Activated CD4-positive, alpha-beta T cell treated with anti-CD3 and anti-CD28 coated beads for 24 hours (primary cell): Measurements from ENCODE around the gene ARSA.

Experiments
- DNase-seq, 2 donors: peaks; one replicate each; pipeline ENCODE4 v3.0.0-alpha.2; 2020; ENCODE audit warnings: low read depth in 2 of 2

Gene ARSA

GRCh38 chr22:50604256-50605001 is 23.5 kb downstream of the ARSA start:
- no peak for DNase-seq

GRCh38 chr22:50603511-50604255 is 24.3 kb downstream of the ARSA start:
- no peak for DNase-seq

- DNase-seq: no peak
Measured at GRCh38 chr22:50602338-50602700, 25.6 kb downstream of the ARSA start.

DNA sequence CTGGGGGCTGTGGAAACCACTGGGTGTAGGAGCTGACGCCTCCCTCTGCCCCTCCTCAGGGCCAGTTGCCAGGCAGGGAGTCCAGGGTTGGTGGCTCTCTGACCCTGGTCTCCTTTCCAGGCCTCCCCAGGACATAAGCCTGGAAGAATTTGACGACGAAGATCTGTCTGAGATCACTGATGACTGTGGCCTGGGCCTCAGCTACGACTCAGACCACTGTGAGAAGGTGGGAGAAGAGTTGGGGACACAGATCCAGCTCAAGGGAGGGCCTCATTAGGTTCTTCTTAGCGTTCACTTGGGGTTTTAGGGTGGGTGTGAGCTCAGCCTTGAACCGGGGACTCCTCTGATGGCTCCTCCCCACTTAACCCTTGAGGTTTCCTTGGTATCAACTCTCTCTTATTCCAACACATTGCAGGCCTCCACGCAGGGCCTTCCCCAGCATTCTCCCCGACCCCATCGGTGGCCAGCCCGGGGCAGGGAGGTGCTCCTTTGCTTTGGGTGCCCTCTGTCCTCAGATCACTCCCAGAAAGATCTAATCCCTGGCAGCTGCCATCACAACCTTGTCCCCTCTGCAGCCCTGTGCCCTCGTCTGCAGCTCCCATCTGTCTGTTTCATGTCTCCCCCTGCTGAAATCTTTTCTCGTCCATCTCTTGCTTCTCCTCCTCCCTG is 26.1 kb downstream of the ARSA start:
- no peak for DNase-seq

- DNase-seq: no peak
Measured at GRCh38 chr22:50600967-50601668, 26.8 kb downstream of the ARSA start.

- no peak for DNase-seq
Measured at GRCh38 chr22:50600538-50600937, 27.4 kb downstream of the ARSA start, which contains the start of gene MAPK8IP2. Gene MAPK8IP2 (plus strand): TSS chr22:50600793. CDS start chr22:50600819, 26 bp downstream.

GRCh38 chr22:50599816-50600455 is 28.0 kb downstream of the ARSA start:
- DNase-seq: peak; percentile 34 to 38

GRCh38 chr22:50597097-50597496 is 30.9 kb downstream of the ARSA start:
- DNase-seq: no peak

DNA sequence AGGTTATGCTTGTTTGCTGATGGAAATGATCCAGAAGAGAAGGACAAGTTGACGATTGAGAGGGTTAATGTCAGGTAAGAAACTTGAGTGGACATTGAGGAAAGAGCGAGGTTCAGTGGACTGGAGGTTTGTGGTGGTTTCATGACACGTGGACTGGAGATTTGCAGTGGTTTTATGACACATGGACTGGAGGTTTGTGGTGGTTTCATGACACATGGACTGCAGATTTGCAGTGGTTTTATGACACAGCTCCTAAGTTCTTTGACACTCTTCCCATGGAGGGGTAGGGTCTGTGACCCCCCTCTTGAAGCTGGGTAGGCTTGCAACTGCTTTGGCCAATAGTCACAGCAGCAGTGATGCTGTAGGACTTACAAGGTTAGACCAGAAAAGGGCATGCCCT is 32.8 kb downstream of the ARSA start:
- no peak for DNase-seq

- no peak for DNase-seq
Measured at GRCh38 chr22:50587407-50587806, 40.5 kb downstream of the ARSA start.

DNA sequence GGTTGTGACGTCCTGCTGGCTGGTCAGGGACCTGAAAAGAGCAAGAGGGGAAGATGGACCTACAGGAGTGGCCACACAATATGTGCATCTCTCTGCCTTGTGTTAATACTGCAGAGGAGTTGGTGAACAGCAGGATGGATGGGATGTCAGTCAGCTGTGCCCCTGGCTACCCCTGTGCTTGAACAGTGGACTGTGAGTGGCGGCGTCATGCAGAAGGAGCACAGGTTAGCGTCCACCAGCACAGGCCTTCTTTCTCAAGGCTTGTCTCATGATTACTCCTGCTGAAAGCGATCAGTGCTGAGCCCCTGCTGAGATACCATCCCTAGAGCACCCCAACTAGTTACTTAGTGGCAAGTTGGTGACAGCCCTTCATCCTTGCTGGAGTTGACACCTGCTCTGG is 41.5 kb downstream of the ARSA start:
- DNase-seq: no peak

GRCh38 chr22:50585781-50586180 is 42.2 kb downstream of the ARSA start:
- no peak for DNase-seq

GRCh38 chr22:50585238-50585637 is 42.7 kb downstream of the ARSA start:
- no peak for DNase-seq

DNA sequence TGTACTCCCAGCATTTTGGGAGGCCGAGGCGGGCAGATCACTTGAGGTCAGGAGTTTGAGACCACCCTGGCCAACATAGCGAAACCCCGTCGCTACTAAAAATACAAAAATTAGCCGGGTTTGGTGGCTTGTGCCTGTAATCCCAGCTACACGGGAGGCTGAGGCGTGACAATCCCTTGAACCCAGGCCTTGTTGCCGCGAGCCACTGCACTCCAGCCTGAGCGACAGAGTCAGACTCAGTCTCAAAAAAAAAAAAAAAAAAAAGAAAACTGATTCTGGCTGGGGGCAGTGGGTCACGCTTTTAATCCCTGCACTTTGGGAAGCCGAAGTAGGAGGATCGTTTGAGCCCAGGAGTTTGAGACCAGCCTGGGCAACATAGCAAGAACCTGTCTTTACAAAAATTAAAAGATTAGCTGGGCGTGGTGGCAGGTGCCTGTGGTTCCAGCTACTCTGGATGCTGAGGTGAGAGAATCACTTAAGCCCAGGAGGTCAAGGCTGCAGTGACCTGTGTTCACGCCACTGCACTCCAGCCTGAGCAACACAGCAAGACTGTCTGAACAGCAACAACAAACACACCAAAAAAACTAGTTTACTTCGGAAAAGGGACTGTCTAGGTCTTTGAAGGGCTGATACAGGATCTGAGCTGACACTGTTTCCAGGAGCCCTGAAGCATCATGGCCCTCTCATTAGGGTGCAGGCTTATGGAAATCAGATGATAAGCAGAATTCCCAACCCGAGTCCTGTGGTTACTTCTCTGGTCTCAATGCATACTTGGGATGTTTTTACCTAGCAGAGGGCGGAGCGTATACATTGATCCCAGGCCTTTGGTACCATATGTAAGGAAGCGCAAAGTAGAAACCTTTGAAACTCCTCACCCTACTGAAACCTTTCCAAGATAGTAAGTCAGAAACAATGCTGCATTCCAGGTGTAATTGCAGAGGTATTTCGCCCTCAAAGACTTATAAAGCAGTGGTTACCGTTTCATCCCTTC is 43.6 kb downstream of the ARSA start:
- DNase-seq: no peak

GRCh38 chr22:50583294-50583861 is 44.6 kb downstream of the ARSA start:
- no peak for DNase-seq

DNA sequence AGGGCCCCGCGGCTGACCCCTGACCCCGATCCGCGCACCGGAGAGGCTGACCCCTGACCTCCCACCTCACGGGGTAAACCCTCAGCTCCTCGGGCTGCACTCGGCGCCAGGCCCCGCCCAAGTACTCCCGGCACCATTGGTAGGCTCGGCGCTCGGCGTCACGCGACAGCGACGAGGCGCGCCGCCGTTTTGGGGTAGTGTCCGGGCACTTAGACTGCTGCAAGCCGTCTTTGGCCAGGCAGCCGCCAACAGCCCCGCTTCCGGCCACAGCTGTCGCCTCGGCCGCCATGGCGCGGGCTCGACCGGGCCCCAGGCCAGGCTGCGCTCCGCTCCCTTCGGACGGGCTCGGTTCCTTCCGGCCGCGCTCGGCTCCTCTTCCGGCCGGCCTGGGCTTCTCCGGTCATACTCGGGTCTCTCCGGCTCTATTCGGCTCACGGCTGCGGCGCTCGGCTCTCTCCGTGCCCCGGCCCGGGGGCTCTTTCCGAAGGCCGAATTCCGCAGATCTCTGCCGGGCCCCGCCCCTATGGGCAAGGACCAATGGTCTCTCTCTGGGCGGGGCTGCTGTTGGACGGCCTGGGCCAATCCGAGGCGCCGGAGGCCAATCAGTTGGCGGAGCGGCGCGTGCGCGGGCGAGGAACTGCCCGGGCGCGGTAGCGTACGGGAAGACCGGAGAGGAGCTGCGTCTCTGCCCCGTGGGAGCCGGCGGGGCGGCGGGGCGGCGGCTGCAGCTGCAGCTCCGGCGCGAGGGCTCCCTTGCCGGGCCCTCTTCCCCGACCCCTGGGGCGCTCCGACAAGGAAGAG is 45.3 kb downstream of the ARSA start, which contains the start of gene CHKB:
Gene CHKB, minus strand, starts transcription at position 357 of the 801 bp plus-strand sequence. Its CDS starts 68 bp downstream, at position 289.
- peak; percentile 96 to 97 for DNase-seq

DNA sequence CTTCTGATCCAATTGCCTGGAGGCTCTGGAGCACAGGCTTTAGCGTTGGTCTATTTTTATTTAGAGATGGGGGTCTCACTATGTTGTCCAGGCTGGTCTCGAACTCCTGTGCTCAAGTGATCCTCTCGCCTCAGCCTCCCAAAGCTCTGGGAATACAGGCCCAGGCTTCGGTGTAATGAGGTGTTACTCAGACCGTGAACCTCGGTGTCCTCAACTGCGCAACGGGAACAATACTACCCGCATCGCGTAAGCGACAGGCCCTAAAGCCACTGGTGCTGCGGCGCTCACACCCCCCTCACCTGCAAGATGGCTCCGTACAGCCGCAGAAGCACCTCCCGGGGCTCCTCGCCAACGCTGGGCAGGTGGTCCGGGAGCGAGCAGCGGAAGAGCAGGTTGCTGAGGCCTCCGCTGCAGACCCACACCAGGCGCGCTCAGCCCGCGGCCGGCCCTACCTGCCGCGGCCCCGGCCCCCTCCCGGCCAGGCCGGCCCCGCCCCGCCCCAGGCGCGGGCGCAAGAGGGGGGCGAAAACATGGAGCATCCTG is 45.9 kb downstream of the ARSA start:
- DNase-seq: peak in 1 of 2 donors; percentile 14
